Upper lobe of left lung (tissue), 4 donors: Measurements from ENCODE around the gene MT1B.

ENCODE experiments used
- CTCF ChIP-seq, 6 experiments: fragments of 450-650 bp in 4 of 6; fragments of 200-600 bp in 2 of 6; sonication (generic) in 2 of 6; IDR thresholded peaks; one replicate each; pipeline ENCODE4 v1.5.1; 2016 to 2019; ENCODE audit warnings: antibody characterized with exemption in 6 of 6
- POLR2A ChIP-seq, 4 donors: fragments of 450-650 bp; IDR thresholded peaks; one replicate each; pipeline ENCODE4 v1.5.1; 2016 to 2017; ENCODE audit warnings: antibody characterized with exemption in 4 of 4, mild to moderate bottlenecking in 2 of 4
- POLR2AphosphoS5 ChIP-seq, 2 donors: sonication (generic); formaldehyde crosslinking; IDR thresholded peaks; one replicate each; pipeline ENCODE4 v1.5.1; 2017; ENCODE audit warnings: antibody characterized with exemption in 2 of 2

GRCh38 chr16:56669005-56669839 lies 17.5 kb downstream of the MT1B start, which contains the start of gene MT1H:
- TF ChIP-seq POLR2A (IDR thresholded peaks at IDR 0.05): no peak
- TF ChIP-seq CTCF (IDR thresholded peaks at IDR 0.05): no peak
- no peak for TF ChIP-seq POLR2AphosphoS5 (IDR thresholded peaks at IDR 0.05)
